K562 (cell line): Measurements from ENCODE around the gene EPHX1. TPM values are rescaled to one million over a fixed set of nuclear protein-coding genes. Genes with fewer than 3 reads are reported as not detected.

Experiments used
- ATAC-seq: fragments of 200-7000 bp; cut with Tn5 transposase; 3 replicates; pipeline ENCODE4 v1.9.1; 2020; ENCODE audit warnings: moderate library complexity
- BruUV-seq: library from RNA; stranded (reverse); fragments of 400-500 nt; replicated peaks from 2 replicates; lab custom pipeline; 2021; lab: Mats Ljungman, UMichigan
- CTCF ChIA-PET: fragments of 300-600 bp; formaldehyde crosslinking; extraction: SDS; loops from one replicate; lab custom pipeline; 2021; ENCODE audit warnings: low intra/inter-chr PET ratio; lab: Yijun Ruan, JAX
- POLR2A ChIA-PET: fragments of 300-600, 350-650 bp; sonication (Branson Sonifier 250); formaldehyde crosslinking; extraction: SDS; loops from one replicate; lab custom pipeline; 2021; ENCODE audit warnings: antibody characterized with exemption, inconsistent platforms; lab: Yijun Ruan, JAX
- DNase-seq, 4 experiments: peaks; one replicate each; pipeline versions ENCODE4 v3.0.0 to v3.0.0-alpha.2; 2011 to 2018; ENCODE audit warnings: low spot score in 3 of 4, mixed read lengths in 3 of 4; ENCODE audit errors: extremely low read depth in 1 of 4
- FAIRE-seq: peaks from 2 replicates; lab custom pipeline; 2011; peaks lifted over from hg19 to GRCh38; lab: Jason Lieb, UNC
- H2AFZ ChIP-seq: 2 replicates; pipeline ENCODE4 v1.6.0; 2011; ENCODE audit warnings: low read depth, low read length, control low read depth, inconsistent platforms
- H3K27ac ChIP-seq: fragments of 200-600 bp; 3 replicates; pipeline ENCODE4 v1.8.0; 2011; ENCODE audit warnings: low read depth, mild to moderate bottlenecking, control low read depth, inconsistent platforms, low read length, moderate library complexity, mixed read lengths; ENCODE audit errors: extremely low read depth
- H3K27me3 ChIP-seq, 2 experiments: fragments of 300-600 bp in 1 of 2; 2 replicates in 1 of 2; 3 replicates in 1 of 2; pipeline versions ENCODE4 v1.6.0 to v1.8.0; 2011; ENCODE audit warnings: inconsistent platforms in 2 of 2, low read length in 2 of 2, mild to moderate bottlenecking in 1 of 2, mixed read lengths in 1 of 2, moderate library complexity in 1 of 2; ENCODE audit not compliant: control insufficient read depth in 2 of 2, insufficient read depth in 2 of 2
- H3K36me3 ChIP-seq: fragments of 300-600 bp; 3 replicates; pipeline ENCODE4 v1.8.0; 2011; ENCODE audit warnings: mild to moderate bottlenecking, low read length, inconsistent platforms; ENCODE audit not compliant: control insufficient read depth, insufficient read depth
- H3K4me1 ChIP-seq, 2 experiments: fragments of 200-600 bp in 1 of 2; replicated peaks in 1 of 2; 2 replicates in 1 of 2; 3 replicates in 1 of 2; pipeline versions ENCODE4 v1.5.1 to v1.8.0; 2011; ENCODE audit warnings: inconsistent platforms in 2 of 2, low read length in 2 of 2, mild to moderate bottlenecking in 1 of 2, mixed read lengths in 1 of 2, moderate library complexity in 1 of 2; ENCODE audit not compliant: control insufficient read depth in 2 of 2, insufficient read depth in 2 of 2
- H3K4me2 ChIP-seq: 2 replicates; pipeline ENCODE4 v1.6.1; 2011; ENCODE audit warnings: low read length, control low read depth, inconsistent platforms, mixed read lengths; ENCODE audit not compliant: insufficient read depth
- H3K4me3 ChIP-seq: fragments of 200-600 bp; sonication (generic), shearing (Covaris generic); 2 replicates; pipeline ENCODE4 v1.5.1; 2016; ENCODE audit warnings: control low read depth, inconsistent platforms
- H3K79me2 ChIP-seq: fragments of 200-600 bp; 3 replicates; pipeline ENCODE4 v1.8.0; 2011; ENCODE audit warnings: low read length, inconsistent platforms; ENCODE audit not compliant: control insufficient read depth, insufficient read depth
- H3K9ac ChIP-seq, 2 experiments: 2 replicates each; pipeline versions ENCODE4 v1.6.0 to v1.6.1; 2011; ENCODE audit warnings: low read depth in 2 of 2, low read length in 2 of 2, control low read depth in 1 of 2, inconsistent platforms in 1 of 2, mild to moderate bottlenecking in 1 of 2, mixed read lengths in 1 of 2; ENCODE audit not compliant: insufficient read depth in 1 of 2
- H3K9me1 ChIP-seq: one replicate; pipeline ENCODE4 v1.6.0; 2011; ENCODE audit warnings: inconsistent platforms, mild to moderate bottlenecking, low read length, moderate library complexity; ENCODE audit not compliant: control insufficient read depth, insufficient read depth
- H3K9me3 ChIP-seq: replicated peaks from 2 replicates; pipeline ENCODE4 v1.5.1; 2011; ENCODE audit warnings: low read depth, low read length, inconsistent platforms; ENCODE audit not compliant: control insufficient read depth, insufficient read depth
- H4K20me1 ChIP-seq: replicated peaks from 2 replicates; pipeline ENCODE4 v1.6.1; 2011; ENCODE audit warnings: low read length, inconsistent platforms, mixed read lengths; ENCODE audit not compliant: control insufficient read depth, insufficient read depth
- BDP1 ChIP-seq: IDR thresholded peaks from 3 replicates; pipeline ENCODE4 v1.6.1; 2011; ENCODE audit not compliant: insufficient read length, insufficient read depth
- C11orf30 ChIP-seq: fragments of 450-650 bp; IDR thresholded peaks from 2 replicates; pipeline ENCODE4 v1.6.1; 2016; ENCODE audit warnings: low read depth, mild to moderate bottlenecking
- CHD2 ChIP-seq: IDR thresholded peaks from 2 replicates; pipeline ENCODE4 v1.6.1; 2011; ENCODE audit warnings: low read depth, low read length
- DMBX1 ChIP-seq: fragments of 250-450 bp; sonication (Bioruptor Pico); IDR thresholded peaks from 2 replicates; pipeline ENCODE4 v1.8.0; 2022; ENCODE audit warnings: inconsistent platforms, mild to moderate bottlenecking, moderate library complexity, borderline replicate concordance
- MTA2 ChIP-seq: fragments of 450-650 bp; IDR thresholded peaks from 2 replicates; pipeline ENCODE4 v1.6.1; 2016; ENCODE audit warnings: low read depth
- MYC ChIP-seq, 2 experiments: fragments of 250-450 bp in 1 of 2; sonication (Bioruptor Pico) in 1 of 2; IDR thresholded peaks; 2 replicates each; pipeline versions ENCODE4 v1.5.1 to v1.6.1; 2012 to 2021; ENCODE audit warnings: low read depth in 2 of 2, borderline replicate concordance in 1 of 2, improper control_type of control experiment in 1 of 2, low read length in 1 of 2, mild to moderate bottlenecking in 1 of 2, moderate library complexity in 1 of 2
- NR4A1 ChIP-seq, 2 experiments: fragments of 250-450 bp in 1 of 2; fragments of 450-650 bp in 1 of 2; sonication (Bioruptor Pico) in 1 of 2; IDR thresholded peaks; 2 replicates each; pipeline versions ENCODE4 v1.4.0 to v1.6.1; 2016 to 2020; ENCODE audit warnings: mild to moderate bottlenecking in 2 of 2, missing compliant biosample characterization in 1 of 2, missing genetic modification characterization in 1 of 2, moderate library complexity in 1 of 2
- PURB ChIP-seq: sonication (generic); formaldehyde crosslinking; IDR thresholded peaks from 2 replicates; pipeline ENCODE4 v1.9.0; 2021; ENCODE audit warnings: low read depth, mild to moderate bottlenecking, missing genetic modification reagents
- RBFOX2 ChIP-seq: fragments of 200-400 bp; formaldehyde crosslinking; IDR thresholded peaks from 2 replicates; pipeline ENCODE4 v1.6.1; 2017; ENCODE audit warnings: low read depth, mild to moderate bottlenecking, low read length, moderate library complexity
- SMC3 ChIP-seq: conservative IDR thresholded peaks from 2 replicates; pipeline ENCODE4 v1.6.1; 2011; ENCODE audit warnings: low read depth, low read length, improper control_type of control experiment; ENCODE audit not compliant: insufficient read depth
- TFAM ChIP-seq: fragments of 250-450 bp; sonication (Bioruptor Pico); conservative IDR thresholded peaks from 2 replicates; pipeline ENCODE4 v1.5.0; 2021; ENCODE audit warnings: mild to moderate bottlenecking, moderate library complexity
- WGBS: fragments of 100-300 bp; shearing (Covaris generic); methylation state at CpG from one replicate; pipeline ENCODE4 v1.1.6; 2016; ENCODE audit warnings: low coverage, mixed read lengths; ENCODE audit not compliant: insufficient coverage; ENCODE audit errors: missing lambda C conversion rate; 5-methylcytosine and 5-hydroxymethylcytosine counted together
- in situ Hi-C: fragments of 300-500 bp; cut with MboI; formaldehyde crosslinking; loops from 4 replicates; pipeline ENCODE4 v1.15.0; 2018; ENCODE audit warnings: inconsistent platforms, mixed read lengths
- intact Hi-C: fragments of 100-400 bp; cut with micrococcal nuclease; formaldehyde crosslinking; loops from 2 replicates; pipeline ENCODE4 v1.14.2; 2022
- polyA plus RNA-seq, 8 experiments: library from polyadenylated mRNA; depleted of rRNA in 4 of 8; stranded (reverse) in 5 of 8; unstranded in 3 of 8; fragments of >200 nt; fragmentation: Nextera tagmentation in 2 of 8; fragmentation: Illumina TruSeq in 1 of 8; extraction: Ambion mirVana in 2 of 8; extraction: Trizol in 1 of 8; gene quantifications; 2 replicates each; pipeline versions ENCODE4 v1.2.1 to v1.2.3, GENCODE V29; 2011 to 2014; ENCODE audit warnings: inconsistent platforms in 1 of 8, missing spikeins in 1 of 8
- total RNA-seq, 7 experiments: library from RNA; depleted of rRNA in 6 of 7; stranded (reverse); fragments of >200 nt in 6 of 7; fragmentation: Illumina TruSeq in 2 of 7; extraction: Trizol in 2 of 7; gene quantifications; 2 replicates each; pipeline versions ENCODE4 v1.2.1 to v1.2.3, GENCODE V29; 2011 to 2021; ENCODE audit warnings: low replicate concordance in 1 of 7
- TF ChIP-seq, protein P1 (sequence below): sonication (generic); formaldehyde crosslinking; IDR thresholded peaks from 2 replicates; pipeline ENCODE4 v1.8.1; 2022; ENCODE audit warnings: missing genetic modification reagents
- TF ChIP-seq, protein P2 (sequence below), 3 experiments: IDR thresholded peaks in 2 of 3; conservative IDR thresholded peaks in 1 of 3; 2 replicates each; pipeline ENCODE4 v1.5.1; 2011 to 2012; ENCODE audit warnings: low read length in 3 of 3, mild to moderate bottlenecking in 3 of 3, control low read depth in 2 of 3, improper control_type of control experiment in 1 of 3, inconsistent platforms in 1 of 3, low read depth in 1 of 3, mixed read lengths in 1 of 3, moderate library complexity in 1 of 3; ENCODE audit not compliant: insufficient read depth in 2 of 3
- TF ChIP-seq, protein P3 (sequence below): fragments of 200-800 bp; sonication (Bioruptor generic); IDR thresholded peaks from 2 replicates; pipeline ENCODE4 v1.6.1; 2017; ENCODE audit warnings: missing genetic modification characterization, missing compliant biosample characterization

The EPHX1 gene
- total and polyA plus RNA-seq, 9 of the 15 experiments (the other 6 are each of a cell fraction or from before 2014, with no cell fraction given): 0.21 to 27.0 (median 6.7) TPM

DNA sequence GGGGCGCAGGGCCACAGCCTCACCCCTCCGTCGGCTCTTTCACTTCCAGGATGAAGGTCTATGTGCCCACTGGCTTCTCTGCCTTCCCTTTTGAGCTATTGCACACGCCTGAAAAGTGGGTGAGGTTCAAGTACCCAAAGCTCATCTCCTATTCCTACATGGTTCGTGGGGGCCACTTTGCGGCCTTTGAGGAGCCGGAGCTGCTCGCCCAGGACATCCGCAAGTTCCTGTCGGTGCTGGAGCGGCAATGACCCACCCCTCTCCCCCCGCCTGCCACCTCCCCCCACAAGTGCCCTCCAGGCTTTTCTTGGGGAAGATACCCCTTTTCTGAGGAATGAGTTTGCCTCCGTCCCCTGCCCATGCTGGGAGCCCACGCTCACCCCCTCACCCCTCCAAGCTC lies 35.2 kb downstream of the EPHX1 start (continued):
- TF ChIP-seq, protein P1, sequence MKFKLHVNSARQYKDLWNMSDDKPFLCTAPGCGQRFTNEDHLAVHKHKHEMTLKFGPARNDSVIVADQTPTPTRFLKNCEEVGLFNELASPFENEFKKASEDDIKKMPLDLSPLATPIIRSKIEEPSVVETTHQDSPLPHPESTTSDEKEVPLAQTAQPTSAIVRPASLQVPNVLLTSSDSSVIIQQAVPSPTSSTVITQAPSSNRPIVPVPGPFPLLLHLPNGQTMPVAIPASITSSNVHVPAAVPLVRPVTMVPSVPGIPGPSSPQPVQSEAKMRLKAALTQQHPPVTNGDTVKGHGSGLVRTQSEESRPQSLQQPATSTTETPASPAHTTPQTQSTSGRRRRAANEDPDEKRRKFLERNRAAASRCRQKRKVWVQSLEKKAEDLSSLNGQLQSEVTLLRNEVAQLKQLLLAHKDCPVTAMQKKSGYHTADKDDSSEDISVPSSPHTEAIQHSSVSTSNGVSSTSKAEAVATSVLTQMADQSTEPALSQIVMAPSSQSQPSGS (CRISPR knock-in tag): no peak
- TF ChIP-seq TFAM (CRISPR knock-in tag): no peak
- no peak for TF ChIP-seq BDP1
- TF ChIP-seq NR4A1 (CRISPR knock-in tag; IDR thresholded peaks at IDR 0.05): no peak
- no peak for TF ChIP-seq NR4A1 (tag; IDR thresholded peaks at IDR 0.05)
- TF ChIP-seq CHD2: no peak
- no peak for TF ChIP-seq C11orf30
- TF ChIP-seq DMBX1: no peak

DNA sequence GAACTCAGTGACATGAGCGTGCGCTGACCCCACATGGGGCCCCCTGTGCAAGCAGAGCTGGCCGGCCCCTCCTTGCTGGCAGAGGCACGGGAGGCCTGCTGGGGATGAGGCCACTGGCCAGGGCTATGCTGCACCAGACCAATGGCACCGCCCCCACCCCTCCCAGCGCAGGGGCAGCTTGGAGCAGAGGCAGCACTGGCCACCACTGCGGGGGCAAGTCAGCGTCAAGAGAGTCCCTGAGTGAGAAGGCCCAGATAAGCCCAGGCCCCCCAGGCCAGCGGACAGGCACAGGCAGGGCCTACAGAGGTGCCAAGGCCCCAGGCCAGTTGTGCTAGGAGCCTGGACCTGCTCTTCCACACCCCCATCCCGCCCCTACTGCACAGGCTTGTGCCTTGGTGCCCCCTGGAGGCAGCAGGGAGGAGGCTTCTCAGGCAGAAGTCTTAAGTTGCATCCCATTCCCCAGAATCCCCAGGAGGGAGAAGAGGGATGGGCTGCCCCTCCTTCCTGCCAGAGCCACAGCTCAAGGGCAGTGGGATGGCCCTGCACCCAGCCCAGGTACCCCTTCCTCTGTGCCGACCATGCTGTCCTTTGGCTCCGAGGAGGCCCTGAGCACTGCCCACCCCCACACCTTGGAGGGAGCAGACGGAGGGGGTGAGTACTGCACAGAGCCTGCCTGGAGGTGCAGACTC lies 35.8 kb downstream of the EPHX1 start:
- Histone ChIP-seq H3K4me3 (no peak overlapping the region), H4K20me1 (peaks cover 4% of the 10 kb centered on the region; the same call in 1 of the 2 replicates), H3K79me2 (no peaks in the 10 kb centered on the region), H3K4me2 (no peak overlapping the region), H3K27ac (no peak overlapping the region), H3K9ac (no peak overlapping the region), H3K4me1 (peaks cover 9 to 42% of the 10 kb centered on the region in 2 experiments; a peak in 4 of 5 replicates), H3K27me3 (no peaks in the 10 kb centered on the region), H3K9me1 (no peaks in the 10 kb centered on the region), H2AFZ (no peak overlapping the region), H3K9me3 (no peaks in the 10 kb centered on the region), H3K36me3 (peaks cover 31% of the 10 kb centered on the region)
- no TSS peak for BruUV-seq
- ChIA-PET POLR2A (interaction anchor here (0.7 to 1.3 kb wide), 6 partner anchors 11 to 207 kb away, joined by 3 to 4 read pairs (median 3); partner anchors contain the start of genes SRP9 and TMEM63A), CTCF (interaction anchor here (0.7 to 3.6 kb wide), 6 partner anchors 70 to 370 kb away, joined by 3 to 53 read pairs (median 3); no protein-coding TSS in a partner anchor)
- FAIRE-seq: peak; percentile 89
- 61% methylated on average over 10 of the region's 13 CpGs for WGBS
- peak; percentile 90 for ATAC-seq
- in situ Hi-C loops: loop anchor here (10.0 kb wide), 1 partner anchor 371 kb away; no protein-coding TSS in a partner anchor
- DNase-seq: peak; percentile 78 to 87 (median 82)
- intact Hi-C loops: loop anchor here (2.0 to 10.0 kb wide), 4 partner anchors 69 to 371 kb away; partner anchors contain the start of genes ENAH and SRP9
- TF ChIP-seq PURB (CRISPR knock-in tag): no peak
- no peak for TF ChIP-seq MTA2
- TF ChIP-seq, protein P2, sequence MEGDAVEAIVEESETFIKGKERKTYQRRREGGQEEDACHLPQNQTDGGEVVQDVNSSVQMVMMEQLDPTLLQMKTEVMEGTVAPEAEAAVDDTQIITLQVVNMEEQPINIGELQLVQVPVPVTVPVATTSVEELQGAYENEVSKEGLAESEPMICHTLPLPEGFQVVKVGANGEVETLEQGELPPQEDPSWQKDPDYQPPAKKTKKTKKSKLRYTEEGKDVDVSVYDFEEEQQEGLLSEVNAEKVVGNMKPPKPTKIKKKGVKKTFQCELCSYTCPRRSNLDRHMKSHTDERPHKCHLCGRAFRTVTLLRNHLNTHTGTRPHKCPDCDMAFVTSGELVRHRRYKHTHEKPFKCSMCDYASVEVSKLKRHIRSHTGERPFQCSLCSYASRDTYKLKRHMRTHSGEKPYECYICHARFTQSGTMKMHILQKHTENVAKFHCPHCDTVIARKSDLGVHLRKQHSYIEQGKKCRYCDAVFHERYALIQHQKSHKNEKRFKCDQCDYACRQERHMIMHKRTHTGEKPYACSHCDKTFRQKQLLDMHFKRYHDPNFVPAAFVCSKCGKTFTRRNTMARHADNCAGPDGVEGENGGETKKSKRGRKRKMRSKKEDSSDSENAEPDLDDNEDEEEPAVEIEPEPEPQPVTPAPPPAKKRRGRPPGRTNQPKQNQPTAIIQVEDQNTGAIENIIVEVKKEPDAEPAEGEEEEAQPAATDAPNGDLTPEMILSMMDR (IDR thresholded peaks at IDR 0.05 in 2 of 3, conservative IDR thresholded peaks at IDR 0.05 in 1 of 3; ENCODE audit: insufficient read depth in 2 of 3, low read depth in 1 of 3, low read length in 3 of 3): peak; percentile 85 to 91 (median 90)
- TF ChIP-seq, protein P3, sequence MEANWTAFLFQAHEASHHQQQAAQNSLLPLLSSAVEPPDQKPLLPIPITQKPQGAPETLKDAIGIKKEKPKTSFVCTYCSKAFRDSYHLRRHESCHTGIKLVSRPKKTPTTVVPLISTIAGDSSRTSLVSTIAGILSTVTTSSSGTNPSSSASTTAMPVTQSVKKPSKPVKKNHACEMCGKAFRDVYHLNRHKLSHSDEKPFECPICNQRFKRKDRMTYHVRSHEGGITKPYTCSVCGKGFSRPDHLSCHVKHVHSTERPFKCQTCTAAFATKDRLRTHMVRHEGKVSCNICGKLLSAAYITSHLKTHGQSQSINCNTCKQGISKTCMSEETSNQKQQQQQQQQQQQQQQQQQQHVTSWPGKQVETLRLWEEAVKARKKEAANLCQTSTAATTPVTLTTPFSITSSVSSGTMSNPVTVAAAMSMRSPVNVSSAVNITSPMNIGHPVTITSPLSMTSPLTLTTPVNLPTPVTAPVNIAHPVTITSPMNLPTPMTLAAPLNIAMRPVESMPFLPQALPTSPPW: peak; percentile 52; the same call in 1 of the 2 replicates
- 0 out of 2 replicates have a peak, but pooled peaks have one; percentile 13 for TF ChIP-seq RBFOX2
- 0 out of 2 replicates have a peak, but pooled peaks have one; percentile 27 for TF ChIP-seq MYC (IDR thresholded peaks at IDR 0.05; ENCODE audit: low read depth, low read length)
- TF ChIP-seq MYC (CRISPR knock-in tag; IDR thresholded peaks at IDR 0.05; ENCODE audit: borderline replicate concordance, low read depth): no peak
- peak; percentile 93 for TF ChIP-seq SMC3
